K562 (cell line): ENCODE results near the gene LSM8. TPM values are rescaled to one million over a fixed set of nuclear protein-coding genes. Genes with fewer than 3 reads are reported as not detected.

Source experiments
- ATAC-seq: fragments of 200-7000 bp; cut with Tn5 transposase; 3 replicates; pipeline ENCODE4 v1.9.1; 2020; ENCODE audit warnings: moderate library complexity
- BruUV-seq: library from RNA; stranded (reverse); fragments of 400-500 nt; replicated peaks from 2 replicates; lab custom pipeline; 2021; lab: Mats Ljungman, UMichigan
- CTCF ChIA-PET: fragments of 300-600 bp; formaldehyde crosslinking; extraction: SDS; loops from one replicate; lab custom pipeline; 2021; ENCODE audit warnings: low intra/inter-chr PET ratio; lab: Yijun Ruan, JAX
- POLR2A ChIA-PET: fragments of 300-600, 350-650 bp; sonication (Branson Sonifier 250); formaldehyde crosslinking; extraction: SDS; loops from one replicate; lab custom pipeline; 2021; ENCODE audit warnings: antibody characterized with exemption, inconsistent platforms; lab: Yijun Ruan, JAX
- DNase-seq, 4 experiments: peaks; one replicate each; pipeline versions ENCODE4 v3.0.0 to v3.0.0-alpha.2; 2011 to 2018; ENCODE audit warnings: low spot score in 3 of 4, mixed read lengths in 3 of 4; ENCODE audit errors: extremely low read depth in 1 of 4
- FAIRE-seq: peaks from 2 replicates; lab custom pipeline; 2011; peaks lifted over from hg19 to GRCh38; lab: Jason Lieb, UNC
- H2AFZ ChIP-seq: 2 replicates; pipeline ENCODE4 v1.6.0; 2011; ENCODE audit warnings: low read depth, low read length, control low read depth, inconsistent platforms
- H3K27ac ChIP-seq: fragments of 200-600 bp; 3 replicates; pipeline ENCODE4 v1.8.0; 2011; ENCODE audit warnings: low read depth, mild to moderate bottlenecking, control low read depth, inconsistent platforms, low read length, moderate library complexity, mixed read lengths; ENCODE audit errors: extremely low read depth
- H3K27me3 ChIP-seq, 2 experiments: fragments of 300-600 bp in 1 of 2; 2 replicates in 1 of 2; 3 replicates in 1 of 2; pipeline versions ENCODE4 v1.6.0 to v1.8.0; 2011; ENCODE audit warnings: inconsistent platforms in 2 of 2, low read length in 2 of 2, mild to moderate bottlenecking in 1 of 2, mixed read lengths in 1 of 2, moderate library complexity in 1 of 2; ENCODE audit not compliant: control insufficient read depth in 2 of 2, insufficient read depth in 2 of 2
- H3K36me3 ChIP-seq: fragments of 300-600 bp; 3 replicates; pipeline ENCODE4 v1.8.0; 2011; ENCODE audit warnings: mild to moderate bottlenecking, low read length, inconsistent platforms; ENCODE audit not compliant: control insufficient read depth, insufficient read depth
- H3K4me1 ChIP-seq, 2 experiments: fragments of 200-600 bp in 1 of 2; replicated peaks in 1 of 2; 2 replicates in 1 of 2; 3 replicates in 1 of 2; pipeline versions ENCODE4 v1.5.1 to v1.8.0; 2011; ENCODE audit warnings: inconsistent platforms in 2 of 2, low read length in 2 of 2, mild to moderate bottlenecking in 1 of 2, mixed read lengths in 1 of 2, moderate library complexity in 1 of 2; ENCODE audit not compliant: control insufficient read depth in 2 of 2, insufficient read depth in 2 of 2
- H3K4me2 ChIP-seq: 2 replicates; pipeline ENCODE4 v1.6.1; 2011; ENCODE audit warnings: low read length, control low read depth, inconsistent platforms, mixed read lengths; ENCODE audit not compliant: insufficient read depth
- H3K4me3 ChIP-seq: fragments of 200-600 bp; sonication (generic), shearing (Covaris generic); 2 replicates; pipeline ENCODE4 v1.5.1; 2016; ENCODE audit warnings: control low read depth, inconsistent platforms
- H3K79me2 ChIP-seq: fragments of 200-600 bp; 3 replicates; pipeline ENCODE4 v1.8.0; 2011; ENCODE audit warnings: low read length, inconsistent platforms; ENCODE audit not compliant: control insufficient read depth, insufficient read depth
- H3K9ac ChIP-seq, 2 experiments: 2 replicates each; pipeline versions ENCODE4 v1.6.0 to v1.6.1; 2011; ENCODE audit warnings: low read depth in 2 of 2, low read length in 2 of 2, control low read depth in 1 of 2, inconsistent platforms in 1 of 2, mild to moderate bottlenecking in 1 of 2, mixed read lengths in 1 of 2; ENCODE audit not compliant: insufficient read depth in 1 of 2
- H3K9me1 ChIP-seq: one replicate; pipeline ENCODE4 v1.6.0; 2011; ENCODE audit warnings: inconsistent platforms, mild to moderate bottlenecking, low read length, moderate library complexity; ENCODE audit not compliant: control insufficient read depth, insufficient read depth
- H3K9me3 ChIP-seq: replicated peaks from 2 replicates; pipeline ENCODE4 v1.5.1; 2011; ENCODE audit warnings: low read depth, low read length, inconsistent platforms; ENCODE audit not compliant: control insufficient read depth, insufficient read depth
- H4K20me1 ChIP-seq: replicated peaks from 2 replicates; pipeline ENCODE4 v1.6.1; 2011; ENCODE audit warnings: low read length, inconsistent platforms, mixed read lengths; ENCODE audit not compliant: control insufficient read depth, insufficient read depth
- ARID2 ChIP-seq: fragments of 450-650 bp; IDR thresholded peaks from 2 replicates; pipeline ENCODE4 v1.6.1; 2017; ENCODE audit warnings: antibody characterized with exemption, mild to moderate bottlenecking
- CEBPB ChIP-seq: fragments of 450-650 bp; IDR thresholded peaks from 2 replicates; pipeline ENCODE4 v1.6.1; 2016; ENCODE audit warnings: missing genetic modification characterization, missing compliant biosample characterization
- CEBPG ChIP-seq, 3 experiments: fragments of 200-800 bp in 1 of 3; sonication (Bioruptor generic) in 1 of 3; sonication (generic) in 1 of 3; formaldehyde crosslinking in 1 of 3; IDR thresholded peaks in 2 of 3; conservative IDR thresholded peaks in 1 of 3; 2 replicates each; pipeline versions ENCODE4 v1.6.1 to v1.8.0; 2016 to 2022; ENCODE audit warnings: missing compliant biosample characterization in 2 of 3, missing genetic modification characterization in 2 of 3, mild to moderate bottlenecking in 1 of 3, missing genetic modification reagents in 1 of 3
- ESRRA ChIP-seq: fragments of 450-650 bp; IDR thresholded peaks from 2 replicates; pipeline ENCODE4 v1.6.1; 2014; ENCODE audit warnings: low read depth, mild to moderate bottlenecking, moderate library complexity, borderline replicate concordance
- GATAD2A ChIP-seq: fragments of 450-650 bp; IDR thresholded peaks from 2 replicates; pipeline ENCODE4 v1.6.1; 2017
- HDGF ChIP-seq: fragments of 450-650 bp; IDR thresholded peaks from 2 replicates; pipeline ENCODE4 v1.6.1; 2016
- PHF21A ChIP-seq: fragments of 450-650 bp; IDR thresholded peaks from 2 replicates; pipeline ENCODE4 v1.6.1; 2017; ENCODE audit warnings: low read depth, borderline replicate concordance
- WGBS: fragments of 100-300 bp; shearing (Covaris generic); methylation state at CpG from one replicate; pipeline ENCODE4 v1.1.6; 2016; ENCODE audit warnings: low coverage, mixed read lengths; ENCODE audit not compliant: insufficient coverage; ENCODE audit errors: missing lambda C conversion rate; 5-methylcytosine and 5-hydroxymethylcytosine counted together
- in situ Hi-C: fragments of 300-500 bp; cut with MboI; formaldehyde crosslinking; loops from 4 replicates; pipeline ENCODE4 v1.15.0; 2018; ENCODE audit warnings: inconsistent platforms, mixed read lengths
- intact Hi-C: fragments of 100-400 bp; cut with micrococcal nuclease; formaldehyde crosslinking; loops from 2 replicates; pipeline ENCODE4 v1.14.2; 2022
- polyA plus RNA-seq, 8 experiments: library from polyadenylated mRNA; depleted of rRNA in 4 of 8; stranded (reverse) in 5 of 8; unstranded in 3 of 8; fragments of >200 nt; fragmentation: Nextera tagmentation in 2 of 8; fragmentation: Illumina TruSeq in 1 of 8; extraction: Ambion mirVana in 2 of 8; extraction: Trizol in 1 of 8; gene quantifications; 2 replicates each; pipeline versions ENCODE4 v1.2.1 to v1.2.3, GENCODE V29; 2011 to 2014; ENCODE audit warnings: inconsistent platforms in 1 of 8, missing spikeins in 1 of 8
- total RNA-seq, 7 experiments: library from RNA; depleted of rRNA in 6 of 7; stranded (reverse); fragments of >200 nt in 6 of 7; fragmentation: Illumina TruSeq in 2 of 7; extraction: Trizol in 2 of 7; gene quantifications; 2 replicates each; pipeline versions ENCODE4 v1.2.1 to v1.2.3, GENCODE V29; 2011 to 2021; ENCODE audit warnings: low replicate concordance in 1 of 7

Gene LSM8
- total and polyA plus RNA-seq, 9 of the 15 experiments (the other 6 are each of a cell fraction or from before 2014, with no cell fraction given) = 81.5 to 340 (median 180) TPM

- in situ Hi-C loops = no loop called here
- H3K79me2 ChIP-seq = no peaks in the 10 kb centered on the region
- H3K9me1 ChIP-seq = no peaks in the 10 kb centered on the region
- no peaks in the 10 kb centered on the region for H3K4me1 ChIP-seq
- ATAC-seq (no peak), FAIRE-seq (no peak), DNase-seq (no peak)
- H3K27me3 ChIP-seq = no peaks in the 10 kb centered on the region
- no peak overlapping the region for H3K27ac ChIP-seq
- no TSS peak for BruUV-seq
- H3K4me3 ChIP-seq = no peak overlapping the region
- no peaks in the 10 kb centered on the region for H4K20me1 ChIP-seq
- no peak overlapping the region for H3K4me2 ChIP-seq
- TF ChIP-seq CEBPG (CRISPR knock-in tag; IDR thresholded peaks at IDR 0.05) = no peak
- peak in 1 of 2 experiments; percentile 78; a peak in 2 of 4 replicates for TF ChIP-seq CEBPG (tag; conservative IDR thresholded peaks at IDR 0.05 in 1 of 2, IDR thresholded peaks at IDR 0.05 in 1 of 2)
- peak; percentile 60 for TF ChIP-seq CEBPB (tag)
- TF ChIP-seq GATAD2A = no peak
- H2AFZ ChIP-seq = no peak overlapping the region
- H3K36me3 ChIP-seq = no peaks in the 10 kb centered on the region
- POLR2A ChIA-PET = no interaction called here
- CTCF ChIA-PET = no interaction called here
- no peaks in the 10 kb centered on the region for H3K9me3 ChIP-seq
- WGBS = 0% methylated on average over 2 of the region's 2 CpGs
- no peak overlapping the region for H3K9ac ChIP-seq
- intact Hi-C loops = no loop called here
Observed at GRCh38 chr7:118149394-118149793, 34.6 kb upstream of the LSM8 start.

DNA sequence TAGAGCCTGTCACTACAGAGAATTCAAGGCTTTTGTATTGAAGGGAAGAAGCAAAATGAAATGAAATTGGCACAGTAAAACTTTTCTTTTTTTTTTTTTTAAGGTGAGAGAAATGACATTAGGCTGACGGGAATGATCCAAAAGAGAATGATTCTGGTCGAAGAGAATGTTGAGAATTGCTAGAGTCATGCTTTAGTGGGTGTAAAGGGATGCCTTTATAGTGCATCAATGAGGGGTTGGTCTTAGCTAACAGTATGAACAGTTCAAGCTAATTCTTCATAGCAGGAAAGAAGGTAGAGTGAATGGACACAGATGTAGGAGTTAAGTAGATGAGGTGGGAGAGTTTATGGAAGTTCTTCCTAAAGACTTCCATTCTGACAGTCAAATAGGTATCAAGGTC is 32.3 kb upstream of the LSM8 start:
- WGBS = 0% methylated on average over 2 of the region's 2 CpGs

More for the DNA sequence above, 32.3 kb upstream of the LSM8 start:
- in situ Hi-C loops (no loop called here), intact Hi-C loops (loop anchor here (2.0 to 5.0 kb wide), 2 partner anchors 46 to 481 kb away; no protein-coding TSS in a partner anchor)
- H3K9me3 ChIP-seq = no peaks in the 10 kb centered on the region
- no peaks in the 10 kb centered on the region for H3K9me1 ChIP-seq
- H3K4me3 ChIP-seq = no peak overlapping the region
- no peaks in the 10 kb centered on the region for H3K27me3 ChIP-seq
- FAIRE-seq (no peak), ATAC-seq (no peak), DNase-seq (no peak)
- no peak overlapping the region for H3K4me2 ChIP-seq
- no TSS peak for BruUV-seq
- no peak overlapping the region for H3K27ac ChIP-seq
- H3K4me1 ChIP-seq = no peaks in the 10 kb centered on the region
- CTCF ChIA-PET = interaction anchor here (0.5 to 0.7 kb wide), 2 partner anchors 46 to 399 kb away, joined by 3 read pairs; no protein-coding TSS in a partner anchor
- no peaks in the 10 kb centered on the region for H3K79me2 ChIP-seq
- H4K20me1 ChIP-seq = no peaks in the 10 kb centered on the region
- TF ChIP-seq ARID2 (no peak), ESRRA (no peak), PHF21A (no peak), HDGF (no peak)
- H2AFZ ChIP-seq = no peak overlapping the region
- POLR2A ChIA-PET = no interaction called here
- no peak overlapping the region for H3K9ac ChIP-seq
- H3K36me3 ChIP-seq = no peaks in the 10 kb centered on the region
